ENCODE data around the gene OR10A7.
"Not testable (repeated sequence)": the region's sequence is repeated elsewhere in the genome, so short reads cannot be mapped to it uniquely, and the experiment has no call there.

The OR10A7 gene, protein sequence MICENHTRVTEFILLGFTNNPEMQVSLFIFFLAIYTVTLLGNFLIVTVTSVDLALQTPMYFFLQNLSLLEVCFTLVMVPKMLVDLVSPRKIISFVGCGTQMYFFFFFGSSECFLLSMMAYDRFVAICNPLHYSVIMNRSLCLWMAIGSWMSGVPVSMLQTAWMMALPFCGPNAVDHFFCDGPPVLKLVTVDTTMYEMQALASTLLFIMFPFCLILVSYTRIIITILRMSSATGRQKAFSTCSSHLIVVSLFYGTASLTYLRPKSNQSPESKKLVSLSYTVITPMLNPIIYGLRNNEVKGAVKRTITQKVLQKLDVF

DNA sequence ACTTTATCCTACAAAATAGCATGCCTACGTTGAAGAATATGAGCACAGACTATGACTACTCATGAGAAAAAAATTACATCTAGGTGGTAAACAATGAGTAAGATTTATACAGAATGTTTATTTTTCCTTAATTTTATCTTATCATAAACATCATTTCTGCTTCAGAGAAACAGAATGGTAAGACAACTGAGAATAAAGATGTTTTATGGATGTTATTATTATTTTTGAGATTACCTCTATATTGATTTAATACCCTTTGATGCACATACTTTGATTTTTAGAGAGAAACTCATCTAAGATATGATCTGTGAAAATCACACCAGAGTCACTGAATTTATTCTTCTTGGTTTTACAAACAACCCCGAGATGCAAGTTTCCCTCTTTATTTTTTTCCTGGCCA lies at the start of gene OR10A7:
Gene OR10A7 (plus strand): TSS at position 301 of the 400 bp plus-strand sequence. CDS start 0 bp downstream, at position 301.
- no peak for DNase-seq (ENCODE audit: low read depth)
- TF ChIP-seq, protein P1, sequence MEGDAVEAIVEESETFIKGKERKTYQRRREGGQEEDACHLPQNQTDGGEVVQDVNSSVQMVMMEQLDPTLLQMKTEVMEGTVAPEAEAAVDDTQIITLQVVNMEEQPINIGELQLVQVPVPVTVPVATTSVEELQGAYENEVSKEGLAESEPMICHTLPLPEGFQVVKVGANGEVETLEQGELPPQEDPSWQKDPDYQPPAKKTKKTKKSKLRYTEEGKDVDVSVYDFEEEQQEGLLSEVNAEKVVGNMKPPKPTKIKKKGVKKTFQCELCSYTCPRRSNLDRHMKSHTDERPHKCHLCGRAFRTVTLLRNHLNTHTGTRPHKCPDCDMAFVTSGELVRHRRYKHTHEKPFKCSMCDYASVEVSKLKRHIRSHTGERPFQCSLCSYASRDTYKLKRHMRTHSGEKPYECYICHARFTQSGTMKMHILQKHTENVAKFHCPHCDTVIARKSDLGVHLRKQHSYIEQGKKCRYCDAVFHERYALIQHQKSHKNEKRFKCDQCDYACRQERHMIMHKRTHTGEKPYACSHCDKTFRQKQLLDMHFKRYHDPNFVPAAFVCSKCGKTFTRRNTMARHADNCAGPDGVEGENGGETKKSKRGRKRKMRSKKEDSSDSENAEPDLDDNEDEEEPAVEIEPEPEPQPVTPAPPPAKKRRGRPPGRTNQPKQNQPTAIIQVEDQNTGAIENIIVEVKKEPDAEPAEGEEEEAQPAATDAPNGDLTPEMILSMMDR (conservative IDR thresholded peaks at IDR 0.05; ENCODE audit: low read depth, low read length) = no peak
- H3K4me3 ChIP-seq (ENCODE audit: low read length) = no peak within 1 kb of the TSS

DNA sequence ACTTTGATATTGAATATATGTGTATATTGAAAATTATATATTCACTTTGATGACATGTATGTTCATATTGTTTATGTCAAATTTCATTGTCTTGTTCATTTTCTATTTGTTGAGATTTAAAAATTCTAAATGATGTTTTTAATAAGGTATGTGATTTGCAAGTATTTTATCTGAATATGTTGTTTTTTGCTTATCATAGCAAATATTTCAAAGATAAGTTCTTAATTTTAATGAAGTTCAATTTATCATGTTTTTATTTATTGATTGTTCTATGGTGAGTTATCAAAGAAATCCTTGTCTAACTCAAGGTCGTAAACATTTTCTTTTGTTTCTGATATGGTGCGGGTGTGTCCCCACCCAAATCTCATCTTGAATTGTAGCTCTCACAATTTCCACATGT lies 49.4 kb upstream of the OR10A7 start:
- DNase-seq (ENCODE audit: low read depth) = no peak
- TF ChIP-seq, protein P1 (conservative IDR thresholded peaks at IDR 0.05; ENCODE audit: low read depth, low read length) = no peak
- no peak overlapping the region for H3K4me3 ChIP-seq (ENCODE audit: low read length)

DNA sequence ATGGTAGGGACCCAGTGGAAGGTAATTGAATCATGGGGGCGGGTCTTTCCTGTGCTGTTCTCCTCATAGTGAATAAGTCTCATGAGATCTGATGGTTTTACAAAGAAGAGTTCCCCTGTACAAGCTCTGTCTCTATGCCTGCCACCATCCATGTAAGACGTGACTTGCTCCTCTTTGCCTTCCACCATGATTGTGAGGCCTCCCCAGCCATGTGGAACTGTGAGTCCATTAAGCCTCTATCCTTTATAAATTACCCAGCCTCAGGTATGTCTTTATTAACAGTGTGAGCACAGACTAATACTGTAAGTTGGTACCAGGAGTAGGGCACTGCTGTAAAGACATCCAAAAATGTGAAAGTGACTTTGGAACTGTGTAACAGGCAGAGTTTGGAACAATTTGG lies 49.0 kb upstream of the OR10A7 start:
- not testable (repeated sequence) for H3K4me3 ChIP-seq (ENCODE audit: low read length); DNase-seq (ENCODE audit: low read depth)

DNA sequence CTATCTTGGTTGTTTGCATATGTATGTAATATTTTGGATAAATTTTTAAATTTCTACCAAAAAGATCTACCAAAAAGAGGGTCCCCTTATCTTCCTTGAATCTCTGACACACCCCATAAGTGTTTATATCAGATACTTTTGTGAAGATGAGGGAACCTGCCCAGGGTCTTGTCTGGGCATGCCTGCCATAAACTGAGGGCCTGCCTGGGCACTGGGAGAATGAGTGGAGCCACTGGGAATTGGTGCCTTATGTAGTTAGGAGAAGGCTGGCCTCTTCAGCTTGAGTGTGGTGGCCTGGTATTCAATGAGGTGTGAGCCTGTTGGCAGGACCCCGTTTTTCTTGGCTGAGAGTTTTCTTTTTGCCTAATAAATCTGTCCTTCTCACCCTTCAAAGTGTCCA lies 48.1 kb upstream of the OR10A7 start:
- TF ChIP-seq, protein P1 (conservative IDR thresholded peaks at IDR 0.05; ENCODE audit: low read depth, low read length) = no peak
- no peak overlapping the region for H3K4me3 ChIP-seq (ENCODE audit: low read length)
- no peak for DNase-seq (ENCODE audit: low read depth)

DNA sequence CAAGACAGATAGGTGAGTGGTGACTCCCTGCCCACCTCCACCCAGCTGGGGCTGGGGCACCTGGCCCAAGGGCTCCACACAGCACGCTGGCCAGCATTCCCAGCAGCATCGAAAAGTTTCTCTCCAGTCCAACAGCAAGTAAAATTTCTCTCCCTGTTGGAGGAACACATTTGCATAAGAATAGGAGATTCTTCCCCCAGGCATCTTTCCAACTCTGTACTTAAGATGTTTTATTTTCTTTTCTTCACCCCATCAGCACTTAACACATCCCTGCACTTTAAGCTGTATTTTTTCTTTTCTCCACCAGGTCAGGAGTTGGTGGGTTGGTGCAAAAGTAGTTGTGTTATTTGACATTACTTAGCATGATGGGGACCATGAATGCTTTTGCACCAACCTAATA lies 47.4 kb upstream of the OR10A7 start:
- no peak for DNase-seq (ENCODE audit: low read depth)
- H3K4me3 ChIP-seq (ENCODE audit: low read length) = no peak overlapping the region
- TF ChIP-seq, protein P1 (conservative IDR thresholded peaks at IDR 0.05; ENCODE audit: low read depth, low read length) = no peak

DNA sequence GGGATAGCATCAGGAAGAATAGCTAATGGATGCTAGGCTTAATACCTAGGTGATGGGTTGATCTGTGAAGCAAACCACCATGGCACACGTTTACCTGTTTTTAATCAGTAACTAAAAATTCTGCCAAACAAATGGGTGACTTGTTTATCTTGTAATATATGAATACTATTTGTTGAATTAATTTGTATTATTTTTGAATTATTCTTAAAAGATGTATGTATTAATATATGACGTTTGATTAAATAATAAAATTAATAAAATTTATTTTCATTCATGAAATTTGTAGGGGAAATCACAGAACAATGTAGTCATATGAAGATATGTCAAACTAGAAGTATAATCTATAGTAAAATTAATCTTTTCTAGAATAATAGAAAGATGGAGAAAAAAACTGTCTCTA lies 32.3 kb upstream of the OR10A7 start:
- TF ChIP-seq, protein P1 (conservative IDR thresholded peaks at IDR 0.05; ENCODE audit: low read depth, low read length) = no peak
- no peak for DNase-seq (ENCODE audit: low read depth)

DNA sequence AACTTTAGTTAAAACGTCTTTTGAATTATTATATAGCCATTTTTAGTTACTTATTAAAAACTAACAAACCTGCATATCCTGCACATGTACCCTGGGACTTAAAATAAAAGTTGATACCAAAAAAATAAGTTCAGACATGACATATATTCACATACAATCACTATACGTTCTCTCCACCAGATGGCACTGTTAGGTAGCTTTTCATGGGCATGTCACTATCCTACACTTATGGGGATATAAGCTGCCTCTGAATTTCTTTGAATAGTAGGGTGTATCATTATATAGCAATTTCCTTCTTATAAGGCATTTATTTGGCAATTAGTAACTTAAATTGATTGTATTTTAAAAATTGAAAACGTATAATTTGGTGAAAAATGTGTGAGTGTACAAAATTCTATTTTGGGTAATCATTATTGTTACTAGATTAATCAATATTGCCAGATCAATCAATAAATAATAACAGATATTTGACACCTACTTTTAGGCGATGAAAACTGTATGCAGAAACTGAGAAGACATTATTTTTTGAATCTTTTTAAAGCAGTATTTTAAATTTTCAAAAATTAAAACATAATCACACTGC lies 31.8 kb upstream of the OR10A7 start:
- no peak overlapping the region for H3K4me3 ChIP-seq (ENCODE audit: low read length)
- TF ChIP-seq, protein P1 (conservative IDR thresholded peaks at IDR 0.05; ENCODE audit: low read depth, low read length) = peak; percentile 73
- peak; percentile 31 for DNase-seq (ENCODE audit: low read depth)

More for the DNA sequence above, 32.3 kb upstream of the OR10A7 start:
- no peak overlapping the region for H3K4me3 ChIP-seq (ENCODE audit: low read length)
